Epithelial cell of proximal tubule (primary cell): ENCODE data around the gene BAZ2B. TPM values are rescaled to one million over a fixed set of nuclear protein-coding genes. Genes with fewer than 3 reads are reported as not detected.
A peak's percentile ranks its signal among the peaks of the same experiment; 100 is the strongest.

Source experiments
- DNase-seq: peaks from one replicate; pipeline ENCODE4 v3.0.0-alpha.2; 2011; ENCODE audit warnings: low read depth
- H3K4me3 ChIP-seq: 2 replicates; pipeline ENCODE4 v1.5.1; 2011; ENCODE audit warnings: low read depth, mild to moderate bottlenecking, low read length
- CTCF ChIP-seq: conservative IDR thresholded peaks from 2 replicates; pipeline ENCODE4 v1.5.1; 2012; ENCODE audit warnings: low read depth, mild to moderate bottlenecking, low read length
- total RNA-seq: library from RNA; depleted of rRNA; stranded (reverse); fragments of >200 nt; gene quantifications from 2 replicates; pipeline ENCODE4 v1.2.3, GENCODE V29; 2015

The BAZ2B gene
- total RNA-seq, 1 donor from 2014 or later: 34.1 TPM

GRCh38 chr2:159285433-159285832 is 330.9 kb downstream of the BAZ2B start:
- no peak for DNase-seq
- no peak for TF ChIP-seq CTCF
- peak overlapping the region; percentile 94 for H3K4me3 ChIP-seq

- no peak for TF ChIP-seq CTCF
- no peak for DNase-seq
- no peak overlapping the region for H3K4me3 ChIP-seq
Observed at GRCh38 chr2:159283529-159283928, 332.8 kb downstream of the BAZ2B start.

GRCh38 chr2:159281002-159281401 is 335.3 kb downstream of the BAZ2B start:
- no peak for DNase-seq
- H3K4me3 ChIP-seq: no peak overlapping the region
- TF ChIP-seq CTCF: no peak

- TF ChIP-seq CTCF: no peak
Observed at GRCh38 chr2:159279700-159280099, 336.6 kb downstream of the BAZ2B start.

GRCh38 chr2:159275111-159275510 is 341.2 kb downstream of the BAZ2B start:
- DNase-seq: no peak
- no peak overlapping the region for H3K4me3 ChIP-seq
- TF ChIP-seq CTCF: no peak

More at GRCh38 chr2:159279700-159280099, 336.6 kb downstream of the BAZ2B start:
- no peak for DNase-seq
- H3K4me3 ChIP-seq: no peak overlapping the region

- no peak for TF ChIP-seq CTCF
- H3K4me3 ChIP-seq: no peak overlapping the region
- DNase-seq: no peak
Observed at GRCh38 chr2:159272156-159272555, 344.2 kb downstream of the BAZ2B start.

GRCh38 chr2:159270744-159271379 is 345.5 kb downstream of the BAZ2B start:
- no peak overlapping the region for H3K4me3 ChIP-seq
- DNase-seq: no peak
- no peak for TF ChIP-seq CTCF
